ENCODE measurements around the gene CDCA5.
A peak's percentile ranks its signal among the peaks of the same experiment; 100 is the strongest.

The CDCA5 gene

GRCh38 chr11:65083834-65084597, at the start of gene CDCA5, which contains the start of gene ZFPL1:
Gene CDCA5, minus strand, starts transcription at chr11:65084040. Its CDS starts 62 bp downstream, at chr11:65083978.
Gene ZFPL1, plus strand, starts transcription at chr11:65084222. Its CDS starts 477 bp downstream, at chr11:65084699.
- Histone ChIP-seq H3K4me3 (ENCODE audit: low read length) (peak within 1 kb of the TSS; percentile 88), H3K36me3 (ENCODE audit: insufficient read depth, low read length) (peaks cover 63% of the 10 kb centered on the region)

GRCh38 chr11:65132988-65133700, 49.3 kb upstream of the CDCA5 start:
- H3K4me3 ChIP-seq (ENCODE audit: low read length): peak overlapping the region; percentile 83
- no peaks in the 10 kb centered on the region for H3K9me3 ChIP-seq (ENCODE audit: low read length)
- peaks cover 23% of the 10 kb centered on the region for H3K4me1 ChIP-seq (ENCODE audit: insufficient read depth, low read length)
- H2AFZ ChIP-seq (ENCODE audit: low read depth, low read length): no peak overlapping the region
- no peaks in the 10 kb centered on the region for H3K27me3 ChIP-seq (ENCODE audit: insufficient read depth, low read length)
- peaks cover 42% of the 10 kb centered on the region for H3K36me3 ChIP-seq (ENCODE audit: insufficient read depth, low read length)

More at GRCh38 chr11:65083834-65084597, at the start of gene CDCA5, which contains the start of gene ZFPL1:
- Histone ChIP-seq H3K9me3 (ENCODE audit: low read length) (no peaks in the 10 kb centered on the region), H3K27me3 (ENCODE audit: insufficient read depth, low read length) (no peaks in the 10 kb centered on the region), H3K4me1 (ENCODE audit: insufficient read depth, low read length) (peaks cover 19% of the 10 kb centered on the region), H2AFZ (ENCODE audit: low read depth, low read length) (peak within 1 kb of the TSS; percentile 66)

GRCh38 chr11:65132238-65132987, 48.6 kb upstream of the CDCA5 start:
- peak overlapping the region; percentile 83 for H3K4me3 ChIP-seq (ENCODE audit: low read length)
- no peaks in the 10 kb centered on the region for H3K9me3 ChIP-seq (ENCODE audit: low read length)
- peaks cover 48% of the 10 kb centered on the region for H3K36me3 ChIP-seq (ENCODE audit: insufficient read depth, low read length)
- no peak overlapping the region for H2AFZ ChIP-seq (ENCODE audit: low read depth, low read length)
- no peaks in the 10 kb centered on the region for H3K27me3 ChIP-seq (ENCODE audit: insufficient read depth, low read length)
- peaks cover 23% of the 10 kb centered on the region for H3K4me1 ChIP-seq (ENCODE audit: insufficient read depth, low read length)

- Histone ChIP-seq H3K9me3 (ENCODE audit: low read length) (no peaks in the 10 kb centered on the region), H3K4me3 (ENCODE audit: low read length) (no peak overlapping the region), H3K36me3 (ENCODE audit: insufficient read depth, low read length) (peaks cover 50% of the 10 kb centered on the region), H2AFZ (ENCODE audit: low read depth, low read length) (no peak overlapping the region), H3K27me3 (ENCODE audit: insufficient read depth, low read length) (no peaks in the 10 kb centered on the region), H3K4me1 (ENCODE audit: insufficient read depth, low read length) (peaks cover 23% of the 10 kb centered on the region)
Measured at GRCh38 chr11:65131895-65132237, 48.0 kb upstream of the CDCA5 start.

GRCh38 chr11:65131417-65131776, 47.6 kb upstream of the CDCA5 start:
- H2AFZ ChIP-seq (ENCODE audit: low read depth, low read length): no peak overlapping the region
- H3K4me3 ChIP-seq (ENCODE audit: low read length): no peak overlapping the region
- peaks cover 55% of the 10 kb centered on the region for H3K36me3 ChIP-seq (ENCODE audit: insufficient read depth, low read length)
- H3K9me3 ChIP-seq (ENCODE audit: low read length): no peaks in the 10 kb centered on the region
- H3K4me1 ChIP-seq (ENCODE audit: insufficient read depth, low read length): peaks cover 23% of the 10 kb centered on the region
- H3K27me3 ChIP-seq (ENCODE audit: insufficient read depth, low read length): no peaks in the 10 kb centered on the region

DNA sequence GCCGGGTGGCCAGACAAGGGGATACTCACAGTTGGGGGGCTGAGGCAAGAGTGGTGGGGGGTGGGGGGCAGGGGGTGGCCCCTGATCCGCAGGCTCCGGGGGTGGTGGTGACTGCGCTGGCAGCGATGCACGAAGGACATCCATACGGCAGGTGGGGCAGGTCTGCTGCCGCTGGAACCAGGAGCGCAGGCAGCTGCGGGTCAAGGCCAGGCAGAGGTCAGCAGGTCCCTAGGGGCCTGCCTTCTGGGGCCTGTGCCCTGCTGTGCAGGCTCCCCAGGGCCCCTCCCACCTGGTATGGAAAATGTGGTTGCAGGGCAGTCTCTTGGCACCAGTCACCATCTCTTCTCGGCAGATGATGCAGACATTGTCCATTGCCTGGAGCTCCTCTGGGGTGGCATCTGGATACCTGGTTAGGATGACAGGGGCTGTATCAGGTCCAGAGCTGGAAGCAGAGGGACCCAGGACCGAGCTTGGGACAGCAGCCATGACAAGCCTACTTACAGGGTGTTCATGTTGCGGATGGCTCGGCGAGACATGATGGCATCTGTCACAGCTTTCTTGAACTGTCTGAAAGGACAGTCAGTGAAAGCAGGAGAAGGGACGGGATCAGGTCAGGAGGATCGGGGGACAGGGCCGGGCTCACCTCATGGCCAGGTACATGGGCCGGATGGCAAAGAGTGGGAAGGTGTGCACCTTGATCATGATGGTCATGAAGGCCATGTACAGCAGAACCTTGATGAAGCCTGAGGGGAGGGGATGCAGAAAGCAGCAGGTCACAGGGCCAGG, 47.0 kb upstream of the CDCA5 start:
- no peaks in the 10 kb centered on the region for H3K27me3 ChIP-seq (ENCODE audit: insufficient read depth, low read length)
- peaks cover 19% of the 10 kb centered on the region for H3K4me1 ChIP-seq (ENCODE audit: insufficient read depth, low read length)
- no peaks in the 10 kb centered on the region for H3K9me3 ChIP-seq (ENCODE audit: low read length)
- no peak overlapping the region for H3K4me3 ChIP-seq (ENCODE audit: low read length)
- H3K36me3 ChIP-seq (ENCODE audit: insufficient read depth, low read length): peaks cover 61% of the 10 kb centered on the region
- H2AFZ ChIP-seq (ENCODE audit: low read depth, low read length): no peak overlapping the region

GRCh38 chr11:65129649-65130441, 46.0 kb upstream of the CDCA5 start:
- no peaks in the 10 kb centered on the region for H3K27me3 ChIP-seq (ENCODE audit: insufficient read depth, low read length)
- no peaks in the 10 kb centered on the region for H3K9me3 ChIP-seq (ENCODE audit: low read length)
- H3K36me3 ChIP-seq (ENCODE audit: insufficient read depth, low read length): peaks cover 69% of the 10 kb centered on the region
- no peak overlapping the region for H3K4me3 ChIP-seq (ENCODE audit: low read length)
- H2AFZ ChIP-seq (ENCODE audit: low read depth, low read length): no peak overlapping the region
- H3K4me1 ChIP-seq (ENCODE audit: insufficient read depth, low read length): peaks cover 12% of the 10 kb centered on the region

GRCh38 chr11:65128182-65129145, 44.6 kb upstream of the CDCA5 start:
- Histone ChIP-seq H3K9me3 (ENCODE audit: low read length) (no peaks in the 10 kb centered on the region), H2AFZ (ENCODE audit: low read depth, low read length) (no peak overlapping the region), H3K27me3 (ENCODE audit: insufficient read depth, low read length) (no peaks in the 10 kb centered on the region), H3K36me3 (ENCODE audit: insufficient read depth, low read length) (peaks cover 79% of the 10 kb centered on the region), H3K4me3 (ENCODE audit: low read length) (no peak overlapping the region), H3K4me1 (ENCODE audit: insufficient read depth, low read length) (peaks cover 7% of the 10 kb centered on the region)

DNA sequence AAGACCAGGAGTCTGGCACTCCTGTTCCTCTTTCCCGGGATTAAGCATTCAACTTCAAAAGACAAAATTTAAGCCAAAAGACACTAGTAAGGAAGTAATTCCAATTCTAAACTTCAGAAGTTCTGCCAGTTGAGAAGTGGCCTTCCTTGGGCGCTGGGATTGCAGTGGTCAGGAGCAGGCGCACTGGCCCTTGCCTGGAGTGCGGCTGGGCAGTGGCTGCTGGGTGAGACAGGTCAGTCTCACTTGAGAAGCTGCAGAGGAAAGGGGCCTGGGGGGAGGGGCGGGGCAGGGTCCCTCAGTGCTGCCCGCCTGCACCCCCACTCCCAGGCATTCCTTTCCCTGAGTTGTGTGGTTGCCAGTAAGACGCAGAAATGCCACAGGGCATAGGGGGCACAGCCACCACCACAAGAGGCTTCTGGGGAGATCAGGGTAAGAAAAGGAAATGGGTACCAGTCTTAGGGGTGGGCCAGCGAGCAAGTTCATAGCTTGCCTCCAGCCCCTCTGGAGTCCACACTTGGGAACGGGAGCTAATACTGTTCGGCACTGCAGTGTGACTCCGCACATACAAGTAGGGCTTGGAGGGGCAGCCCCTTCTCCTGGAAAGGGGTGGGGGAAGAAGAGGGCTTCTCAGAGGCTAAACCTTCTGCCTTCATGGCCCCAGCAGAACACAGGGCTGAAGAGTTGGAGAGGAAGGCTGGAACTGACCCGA, 43.8 kb upstream of the CDCA5 start:
- Histone ChIP-seq H3K27me3 (ENCODE audit: insufficient read depth, low read length) (no peaks in the 10 kb centered on the region), H3K4me3 (ENCODE audit: low read length) (no peak overlapping the region), H2AFZ (ENCODE audit: low read depth, low read length) (no peak overlapping the region), H3K4me1 (ENCODE audit: insufficient read depth, low read length) (peaks cover 5% of the 10 kb centered on the region), H3K36me3 (ENCODE audit: insufficient read depth, low read length) (peaks cover 76% of the 10 kb centered on the region), H3K9me3 (ENCODE audit: low read length) (no peaks in the 10 kb centered on the region)

GRCh38 chr11:65126624-65127274, 42.9 kb upstream of the CDCA5 start:
- peaks cover 5% of the 10 kb centered on the region for H3K4me1 ChIP-seq (ENCODE audit: insufficient read depth, low read length)
- no peaks in the 10 kb centered on the region for H3K9me3 ChIP-seq (ENCODE audit: low read length)
- H3K36me3 ChIP-seq (ENCODE audit: insufficient read depth, low read length): peaks cover 68% of the 10 kb centered on the region
- H3K4me3 ChIP-seq (ENCODE audit: low read length): no peak overlapping the region
- no peak overlapping the region for H2AFZ ChIP-seq (ENCODE audit: low read depth, low read length)
- H3K27me3 ChIP-seq (ENCODE audit: insufficient read depth, low read length): no peaks in the 10 kb centered on the region

Data from neuron (in vitro differentiated cells).